GM12878 (cell line): Measurements from ENCODE around the gene TMC4. TPM values are rescaled to one million over a fixed set of nuclear protein-coding genes. Genes with fewer than 3 reads are reported as not detected.
A peak's percentile ranks its signal among the peaks of the same experiment; 100 is the strongest.

Experiments
- ATAC-seq: fragments of 200-7000 bp; cut with Tn5 transposase; 3 replicates; pipeline ENCODE4 v1.9.1; 2020; ENCODE audit warnings: mild to moderate bottlenecking, moderate library complexity
- BruUV-seq: library from RNA; stranded (reverse); fragments of 400-500 nt; replicated peaks from 2 replicates; lab custom pipeline; 2021; lab: Mats Ljungman, UMichigan
- CTCF ChIA-PET: fragments of 300-600 bp; sonication (Branson Sonifier 250); formaldehyde crosslinking; extraction: SDS; loops from one replicate; lab custom pipeline; 2021; ENCODE audit warnings: inconsistent platforms; lab: Yijun Ruan, JAX
- POLR2A ChIA-PET: fragments of 350-600 bp; formaldehyde crosslinking; extraction: SDS; loops from one replicate; lab custom pipeline; 2021; ENCODE audit warnings: inconsistent platforms; lab: Charles Lee
- RAD21 ChIA-PET: fragments of 300-600 bp; sonication (Branson Sonifier 250); formaldehyde crosslinking; loops from one replicate; lab custom pipeline; 2023; ENCODE audit warnings: antibody characterized with exemption; ENCODE audit not compliant: unreplicated experiment; lab: Charles Lee
- SMC1A ChIA-PET: fragments of 300-600 bp; sonication (Branson Sonifier 250); formaldehyde crosslinking; loops from one replicate; lab custom pipeline; 2023; ENCODE audit not compliant: unreplicated experiment, uncharacterized antibody; lab: Charles Lee
- DNase-seq: peaks from one replicate; pipeline ENCODE4 v3.0.0-alpha.2; 2011; ENCODE audit warnings: low read depth, low spot score
- FAIRE-seq: peaks from 3 replicates; lab custom pipeline; 2011; peaks lifted over from hg19 to GRCh38; lab: Jason Lieb, UNC
- H2AFZ ChIP-seq: 2 replicates; pipeline ENCODE4 v1.6.0; 2011; ENCODE audit warnings: low read depth, low read length, control low read depth; ENCODE audit not compliant: control insufficient read depth
- H3K27ac ChIP-seq: 2 replicates; pipeline ENCODE4 v1.5.1; 2011; ENCODE audit warnings: control low read depth; ENCODE audit not compliant: control insufficient read depth, insufficient read depth
- H3K27me3 ChIP-seq, 2 experiments: replicated peaks in 1 of 2; 2 replicates each; pipeline versions ENCODE4 v1.6.0 to v1.6.1; 2011; ENCODE audit warnings: low read length in 1 of 2; ENCODE audit not compliant: control insufficient read depth in 2 of 2, insufficient read depth in 2 of 2
- H3K36me3 ChIP-seq, 2 experiments: 2 replicates each; pipeline ENCODE4 v1.5.1; 2011; ENCODE audit warnings: low read length in 1 of 2; ENCODE audit not compliant: control insufficient read depth in 2 of 2, insufficient read depth in 2 of 2
- H3K4me1 ChIP-seq: 2 replicates; pipeline ENCODE4 v1.6.1; 2011; ENCODE audit warnings: mild to moderate bottlenecking, low read length, moderate library complexity, mixed read lengths; ENCODE audit not compliant: control insufficient read depth, insufficient read depth
- H3K4me2 ChIP-seq: 2 replicates; pipeline ENCODE4 v1.6.0; 2011; ENCODE audit warnings: control low read depth; ENCODE audit not compliant: control insufficient read depth, insufficient read depth
- H3K4me3 ChIP-seq: fragments of 200-600 bp; sonication (generic); 2 replicates; pipeline ENCODE4 v1.5.1; 2016
- H3K79me2 ChIP-seq: 2 replicates; pipeline ENCODE4 v1.6.0; 2011; ENCODE audit warnings: low read length; ENCODE audit not compliant: control insufficient read depth, insufficient read depth
- H3K9ac ChIP-seq: 2 replicates; pipeline ENCODE4 v1.8.0; 2011; ENCODE audit warnings: low read length, control low read depth, mixed read lengths; ENCODE audit not compliant: control insufficient read depth, insufficient read depth
- H3K9me3 ChIP-seq: replicated peaks from 3 replicates; pipeline ENCODE4 v1.5.1; 2011; ENCODE audit warnings: mild to moderate bottlenecking, low read length; ENCODE audit not compliant: control insufficient read depth, insufficient read depth
- H4K20me1 ChIP-seq: 2 replicates; pipeline ENCODE4 v1.6.0; 2011; ENCODE audit not compliant: control insufficient read depth, insufficient read depth
- E2F8 ChIP-seq: fragments of 450-650 bp; IDR thresholded peaks from 2 replicates; pipeline ENCODE4 v1.6.1; 2018; ENCODE audit warnings: mild to moderate bottlenecking, low read depth, moderate library complexity; ENCODE audit not compliant: partially characterized antibody
- EGR1 ChIP-seq, 2 experiments: IDR thresholded peaks; 1 replicate in 1 of 2; 2 replicates in 1 of 2; pipeline ENCODE4 v1.6.1; 2011 to 2012; ENCODE audit warnings: low read depth in 2 of 2, low read length in 2 of 2, borderline replicate concordance in 1 of 2, mild to moderate bottlenecking in 1 of 2, moderate library complexity in 1 of 2
- EP300 ChIP-seq, 2 experiments: fragments of 150-350 bp in 1 of 2; IDR thresholded peaks; 2 replicates each; pipeline ENCODE4 v1.6.1; 2011 to 2012; ENCODE audit warnings: low read depth in 2 of 2, low read length in 2 of 2, borderline replicate concordance in 1 of 2, improper control_type of control experiment in 1 of 2, inconsistent platforms in 1 of 2; ENCODE audit not compliant: control insufficient read depth in 1 of 2
- HDGF ChIP-seq: fragments of 450-650 bp; IDR thresholded peaks from 2 replicates; pipeline ENCODE4 v1.6.1; 2016; ENCODE audit warnings: antibody characterized with exemption
- NRF1 ChIP-seq: conservative IDR thresholded peaks from 2 replicates; pipeline ENCODE4 v1.6.1; 2011; ENCODE audit warnings: mild to moderate bottlenecking, low read depth, low read length, improper control_type of control experiment
- PAX8 ChIP-seq: fragments of 450-650 bp; IDR thresholded peaks from 2 replicates; pipeline ENCODE4 v1.6.1; 2017; ENCODE audit warnings: mild to moderate bottlenecking, moderate library complexity
- PKNOX1 ChIP-seq: fragments of 450-650 bp; IDR thresholded peaks from 2 replicates; pipeline ENCODE4 v1.6.1; 2016; ENCODE audit warnings: mild to moderate bottlenecking
- RAD21 ChIP-seq: IDR thresholded peaks from 2 replicates; pipeline ENCODE4 v1.6.1; 2011; ENCODE audit warnings: mild to moderate bottlenecking, low read depth, low read length, moderate library complexity; ENCODE audit not compliant: insufficient read depth
- SMAD1 ChIP-seq: fragments of 450-650 bp; IDR thresholded peaks from 2 replicates; pipeline ENCODE4 v1.6.1; 2018; ENCODE audit warnings: mild to moderate bottlenecking, low read depth; ENCODE audit not compliant: partially characterized antibody
- SMARCA5 ChIP-seq: fragments of 450-650 bp; IDR thresholded peaks from 2 replicates; pipeline ENCODE4 v1.6.1; 2017; ENCODE audit warnings: mild to moderate bottlenecking
- WGBS: methylation state at CpG from one replicate; pipeline ENCODE4 v1.1.6; 2016; ENCODE audit warnings: low lambda C conversion rate; ENCODE audit not compliant: insufficient replicate concordance, insufficient coverage; ENCODE audit errors: missing lambda C conversion rate; 5-methylcytosine and 5-hydroxymethylcytosine counted together
- in situ Hi-C: fragments of 300-500 bp; cut with MboI; formaldehyde crosslinking; loops from 9 replicates; pipeline ENCODE4 v1.14.3; 2018; ENCODE audit warnings: mixed read lengths
- intact Hi-C: fragments of 100-400 bp; cut with micrococcal nuclease; formaldehyde crosslinking; loops from one replicate; pipeline ENCODE4 v1.14.2; 2022; ENCODE audit not compliant: unreplicated experiment
- polyA plus RNA-seq, 11 experiments: library from polyadenylated mRNA; depleted of rRNA in 4 of 11; unstranded in 6 of 11; stranded (reverse) in 5 of 11; fragments of >200 nt; fragmentation: Nextera tagmentation in 4 of 11; fragmentation: Illumina TruSeq in 1 of 11; extraction: Ambion mirVana in 4 of 11; extraction: Trizol in 1 of 11; gene quantifications; 1 replicate in 1 of 11; 2 replicates in 10 of 11; pipeline versions ENCODE4 v1.2.1 to v1.2.3, GENCODE V29; 2011 to 2016; ENCODE audit warnings: inconsistent platforms in 2 of 11, missing spikeins in 2 of 11, low read depth in 1 of 11
- total RNA-seq, 4 experiments: library from RNA; depleted of rRNA in 3 of 4; stranded (reverse); fragments of >200 nt in 3 of 4; fragmentation: Illumina TruSeq in 1 of 4; extraction: Trizol in 1 of 4; gene quantifications; 2 replicates each; pipeline versions ENCODE4 v1.2.1 to v1.2.3, GENCODE V29; 2013 to 2021
- TF ChIP-seq, protein P1 (sequence below): IDR thresholded peaks from 2 replicates; pipeline ENCODE4 v1.6.1; 2011; ENCODE audit warnings: mild to moderate bottlenecking, low read depth, low read length, moderate library complexity; ENCODE audit not compliant: insufficient replicate concordance
- TF ChIP-seq, protein P2 (sequence below): fragments of 450-650 bp; IDR thresholded peaks from 2 replicates; pipeline ENCODE4 v1.6.1; 2017; ENCODE audit warnings: low read depth, mild to moderate bottlenecking, moderate library complexity

The TMC4 gene
- total and polyA plus RNA-seq, 10 of the 15 experiments (the other 5 are each of a cell fraction or from before 2014, with no cell fraction given): 0.33 to 0.83 (median 0.74) TPM; not detected in 7

DNA sequence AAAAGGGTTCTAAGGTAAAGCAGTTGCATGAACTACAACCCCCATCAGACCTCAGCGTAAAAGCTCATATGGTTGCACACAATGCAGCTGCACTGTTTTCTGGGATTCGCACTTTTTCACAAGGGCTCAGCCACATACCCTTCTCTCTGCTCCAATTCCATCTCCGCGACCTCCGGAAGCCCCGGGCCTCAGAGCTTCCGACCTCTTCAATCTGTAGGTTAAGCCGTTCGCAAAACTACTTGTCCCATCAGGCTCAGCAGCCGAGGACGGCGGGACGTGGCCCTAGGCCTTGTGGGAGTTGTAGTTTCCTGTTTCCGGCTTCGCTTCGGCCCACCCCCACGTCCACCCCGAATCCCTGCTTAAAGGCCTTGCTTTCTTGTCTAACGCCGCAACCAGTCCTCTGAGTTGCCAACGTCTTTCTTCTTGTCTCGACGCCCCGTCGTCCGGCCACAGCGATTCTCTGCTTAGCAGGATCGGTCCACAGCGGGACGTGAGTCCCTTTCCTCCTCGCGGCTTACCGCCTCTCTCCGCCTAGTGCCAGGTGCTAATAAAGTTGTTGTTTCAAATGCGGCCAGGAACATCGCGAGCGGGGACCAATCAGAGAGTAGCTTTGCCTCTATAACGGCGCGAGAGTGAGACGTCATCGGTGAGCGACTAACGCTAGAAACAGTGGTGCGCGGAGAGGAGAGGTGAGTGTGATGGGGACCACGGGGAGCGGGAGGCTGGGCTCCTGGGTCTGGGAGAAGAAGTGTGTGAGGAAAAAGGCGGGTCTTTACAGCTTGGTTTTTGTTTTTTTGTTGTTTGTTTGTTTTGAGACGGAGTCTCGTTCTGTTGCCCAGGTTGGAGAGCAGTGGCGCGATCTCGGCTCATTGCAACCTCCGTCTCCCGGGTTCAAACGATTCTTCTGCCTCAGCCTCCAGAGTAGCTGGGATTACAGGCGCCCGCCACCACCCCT, 57.6 kb downstream of the TMC4 start, which contains the start of the genes PRPF31 and TFPT:
PRPF31 (plus strand) TSS at position 646 of the 955 bp plus-strand sequence. CDS start 2,525 bp downstream, outside the sequence.
TFPT (minus strand) TSS at position 549 of the 955 bp plus-strand sequence; CDS start at position 161, 388 bp downstream.
- BruUV-seq: TSS peak; percentile 87
- Histone ChIP-seq H3K4me3 (peak within 1 kb of the TSS; percentile 95), H3K27ac (peak within 1 kb of the TSS; percentile 79), H3K4me1 (peaks cover 10% of the 10 kb centered on the region), H3K9me3 (no peaks in the 10 kb centered on the region), H2AFZ (peak within 1 kb of the TSS; percentile 95), H3K27me3 (no peaks in the 10 kb centered on the region), H3K36me3 (peaks cover 2 to 20% of the 10 kb centered on the region in 2 experiments), H3K9ac (peak within 1 kb of the TSS; percentile 93), H4K20me1 (no peaks in the 10 kb centered on the region), H3K4me2 (peak within 1 kb of the TSS; percentile 82), H3K79me2 (peaks cover 29% of the 10 kb centered on the region)
- RAD21 ChIA-PET: interaction anchor here (1.2 to 2.9 kb wide), 2 partner anchors 14 to 22 kb away, joined by 3 to 19 read pairs; partner anchors contain the start of gene CNOT3
- in situ Hi-C loops (no loop called here), intact Hi-C loops (no loop called here)
- ATAC-seq (peak; percentile 97), FAIRE-seq (peak; percentile 100), DNase-seq (peak; percentile 95)
- POLR2A ChIA-PET: interaction anchor here (0.6 to 2.6 kb wide), 5 partner anchors 12 to 82 kb away, joined by 3 to 25 read pairs (median 4); partner anchors contain the start of genes CNOT3, LENG1 and MBOAT7
- CTCF ChIA-PET: interaction anchor here (1.7 kb wide), 1 partner anchor 276 kb away, joined by 4 read pairs; no protein-coding TSS in a partner anchor
- SMC1A ChIA-PET: interaction anchor here (0.9 to 1.4 kb wide), 2 partner anchors 13 to 22 kb away, joined by 3 to 6 read pairs; partner anchors contain the start of genes CNOT3 and NDUFA3
- WGBS: under 1% methylated on average over 60 of the region's 60 CpGs
- TF ChIP-seq E2F8 (peak; percentile 84), PAX8 (0 out of 2 replicates have a peak, but pooled peaks have one; percentile 55), NRF1 (no peak), PKNOX1 (peak; percentile 56; the same call in 1 of the 2 replicates), SMAD1 (no peak), HDGF (peak; percentile 81; the same call in 1 of the 2 replicates), RAD21 (no peak), EP300 (IDR thresholded peaks at IDR 0.05; ENCODE audit: borderline replicate concordance in 1 of 2, control insufficient read depth in 1 of 2, low read depth in 2 of 2, low read length in 2 of 2) (no peak; a peak in 1 of 4 replicates), SMARCA5 (no peak), EGR1 (IDR thresholded peaks at IDR 0.05; ENCODE audit: borderline replicate concordance in 1 of 2, low read depth in 2 of 2, low read length in 2 of 2) (peak in 1 of 2 experiments; percentile 39; a peak in 1 of 3 replicates)
- TF ChIP-seq, protein P1, sequence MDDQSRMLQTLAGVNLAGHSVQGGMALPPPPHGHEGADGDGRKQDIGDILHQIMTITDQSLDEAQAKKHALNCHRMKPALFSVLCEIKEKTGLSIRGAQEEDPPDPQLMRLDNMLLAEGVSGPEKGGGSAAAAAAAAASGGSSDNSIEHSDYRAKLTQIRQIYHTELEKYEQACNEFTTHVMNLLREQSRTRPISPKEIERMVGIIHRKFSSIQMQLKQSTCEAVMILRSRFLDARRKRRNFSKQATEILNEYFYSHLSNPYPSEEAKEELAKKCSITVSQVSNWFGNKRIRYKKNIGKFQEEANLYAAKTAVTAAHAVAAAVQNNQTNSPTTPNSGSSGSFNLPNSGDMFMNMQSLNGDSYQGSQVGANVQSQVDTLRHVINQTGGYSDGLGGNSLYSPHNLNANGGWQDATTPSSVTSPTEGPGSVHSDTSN: no peak
- TF ChIP-seq, protein P2, sequence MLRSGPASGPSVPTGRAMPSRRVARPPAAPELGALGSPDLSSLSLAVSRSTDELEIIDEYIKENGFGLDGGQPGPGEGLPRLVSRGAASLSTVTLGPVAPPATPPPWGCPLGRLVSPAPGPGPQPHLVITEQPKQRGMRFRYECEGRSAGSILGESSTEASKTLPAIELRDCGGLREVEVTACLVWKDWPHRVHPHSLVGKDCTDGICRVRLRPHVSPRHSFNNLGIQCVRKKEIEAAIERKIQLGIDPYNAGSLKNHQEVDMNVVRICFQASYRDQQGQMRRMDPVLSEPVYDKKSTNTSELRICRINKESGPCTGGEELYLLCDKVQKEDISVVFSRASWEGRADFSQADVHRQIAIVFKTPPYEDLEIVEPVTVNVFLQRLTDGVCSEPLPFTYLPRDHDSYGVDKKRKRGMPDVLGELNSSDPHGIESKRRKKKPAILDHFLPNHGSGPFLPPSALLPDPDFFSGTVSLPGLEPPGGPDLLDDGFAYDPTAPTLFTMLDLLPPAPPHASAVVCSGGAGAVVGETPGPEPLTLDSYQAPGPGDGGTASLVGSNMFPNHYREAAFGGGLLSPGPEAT: peak; percentile 99
